A549 (cell line): Measurements from ENCODE around the gene CDC42SE1.

Source experiments
- CBX8 ChIP-seq: fragments of 200-600 bp; sonication (generic); IDR thresholded peaks from 2 replicates; pipeline ENCODE4 v1.6.1; 2016
- EP300 ChIP-seq, 2 experiments: fragments of >200 bp; sonication (Bioruptor Twin); formaldehyde crosslinking; IDR thresholded peaks; 2 replicates in 1 of 2; 3 replicates in 1 of 2; pipeline ENCODE4 v1.6.1; 2016 to 2017

- TF ChIP-seq CBX8 (no peak), EP300 (IDR thresholded peaks at IDR 0.05) (no peak)
Observed at GRCh38 chr1:151001602-151002001, 57.8 kb downstream of the CDC42SE1 start.
